Mucosa of gallbladder (tissue), 1 donor: ENCODE data around the gene TIMP4. TPM values are rescaled to one million over a fixed set of nuclear protein-coding genes. Genes with fewer than 3 reads are reported as not detected.

ENCODE experiments used
- DNase-seq: peaks from one replicate; pipeline ENCODE4 v3.0.0-alpha.2; 2020; ENCODE audit warnings: low spot score
- total RNA-seq: library from RNA; stranded (reverse); gene quantifications from one replicate; pipeline ENCODE4 v1.2.1, GENCODE V29; 2021
- donor health status: DM: no; HTN: no; CAD: no.

Gene TIMP4
- 3.7 TPM for total RNA-seq

DNA sequence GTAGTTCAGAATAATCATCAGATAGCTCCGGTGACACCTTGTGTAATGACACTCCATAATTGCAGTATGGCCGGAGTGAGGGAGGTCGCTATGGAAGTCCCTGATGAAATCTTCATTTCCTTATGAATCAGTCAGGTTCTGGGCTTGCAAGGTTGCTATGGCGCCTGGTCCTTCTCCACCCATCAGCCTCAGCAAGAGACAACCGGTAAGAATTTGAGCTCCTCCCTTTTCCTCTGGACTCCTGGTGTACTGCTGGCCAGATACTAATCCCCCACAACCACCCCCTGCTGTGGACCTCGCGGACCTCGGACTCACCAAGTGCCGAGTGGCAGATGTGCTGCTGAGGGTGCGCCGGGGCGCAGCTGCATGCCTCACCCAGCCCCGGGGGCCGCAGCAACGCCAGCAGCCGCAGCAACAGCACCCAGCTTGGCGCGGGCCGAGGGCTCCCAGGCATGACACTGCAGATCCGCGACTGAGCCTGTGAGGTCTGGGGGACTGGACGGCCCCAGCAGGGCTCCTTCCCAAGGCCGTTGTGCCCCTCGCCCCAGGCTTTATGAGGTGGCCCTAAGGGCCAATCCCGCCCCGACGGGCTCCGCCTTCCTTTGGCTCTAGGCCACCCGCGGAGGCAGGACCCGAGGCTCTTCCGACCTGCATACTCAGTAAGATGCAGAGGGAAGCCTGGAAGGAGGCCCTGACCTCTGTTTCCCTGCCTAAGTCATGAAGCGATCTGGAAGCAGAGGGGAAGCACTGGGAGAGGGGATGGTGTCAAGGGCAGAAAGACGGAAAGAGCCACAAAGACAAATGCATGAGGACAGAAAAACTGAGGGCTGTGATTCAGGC is at the start of gene TIMP4:
TIMP4 (minus strand) TSS at position 526 of the 840 bp plus-strand sequence; CDS start at position 454, 72 bp downstream.
- DNase-seq: no peak

DNA sequence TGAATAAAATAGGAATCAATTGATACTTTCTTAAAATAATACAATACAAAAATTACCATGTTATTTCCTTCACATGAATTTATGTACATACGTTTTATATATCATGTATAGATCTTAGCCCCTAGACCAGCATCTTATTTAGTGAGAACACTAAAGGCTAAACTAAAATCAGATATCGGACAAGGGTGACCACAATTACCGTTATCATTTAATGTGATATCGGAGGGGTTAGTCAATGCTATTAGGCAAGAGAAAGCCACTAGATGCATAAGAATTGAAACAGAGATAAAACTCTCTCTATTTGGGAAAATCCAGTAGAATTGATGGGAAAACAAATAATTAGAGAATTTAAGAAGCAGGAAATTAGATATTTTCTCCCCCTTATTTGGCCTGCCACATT is 46.5 kb upstream of the TIMP4 start:
- DNase-seq: no peak

DNA sequence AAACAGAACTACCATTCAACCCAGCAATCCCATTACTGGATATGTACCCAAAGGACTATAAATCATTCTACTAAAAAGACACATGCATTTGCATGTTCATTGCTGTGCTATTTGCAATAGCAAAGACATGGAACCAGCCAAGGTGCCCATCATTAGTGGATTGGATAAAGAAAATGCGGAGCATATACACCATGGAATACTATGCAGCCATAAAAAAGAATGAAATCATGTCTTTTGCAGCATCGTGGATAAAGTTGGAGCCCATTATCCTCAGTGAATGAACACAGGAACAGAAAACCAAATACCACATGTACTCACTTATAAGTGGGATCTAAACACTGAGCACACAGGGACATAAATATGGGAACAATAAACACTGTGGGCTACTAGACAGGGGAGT is 43.1 kb upstream of the TIMP4 start:
- DNase-seq: no peak

DNA sequence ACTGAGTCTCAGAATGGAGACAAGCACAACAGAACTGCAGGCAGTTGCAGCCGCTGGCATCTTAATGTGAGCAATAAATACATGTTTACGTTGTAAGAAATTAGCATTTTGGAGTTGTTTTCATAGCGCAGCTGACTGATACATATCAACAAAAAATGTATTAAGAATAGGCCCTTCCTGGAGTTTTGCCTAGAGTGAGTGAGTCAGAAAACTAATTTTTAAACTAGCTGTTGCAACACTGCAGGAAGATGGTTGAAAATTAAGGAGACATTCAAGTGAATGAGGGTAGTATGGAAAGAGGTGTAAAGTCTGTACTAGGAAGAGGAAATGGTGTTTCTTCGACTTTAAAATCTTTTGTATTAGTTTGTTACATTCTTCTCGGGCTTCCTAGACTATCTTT is 39.6 kb upstream of the TIMP4 start:
- no peak for DNase-seq

DNA sequence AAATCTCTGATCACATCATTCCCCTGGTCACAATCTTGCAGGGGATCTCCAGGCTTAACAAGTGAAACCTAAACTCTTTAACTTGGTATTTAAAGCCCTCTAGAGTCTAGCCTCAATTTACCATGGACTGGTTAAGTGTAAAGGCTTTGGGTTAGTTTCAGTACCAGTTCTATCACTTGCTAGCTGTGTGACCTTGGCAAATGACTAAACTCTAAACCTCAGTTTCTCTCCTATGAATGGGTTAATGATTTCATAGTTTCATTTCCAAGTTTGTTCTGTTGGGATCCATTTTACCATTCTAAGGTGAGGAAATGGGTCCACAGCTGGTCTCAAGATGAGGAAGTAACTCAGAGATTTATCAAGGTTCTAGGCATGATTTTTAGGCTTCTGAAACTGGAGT is 38.8 kb upstream of the TIMP4 start:
- no peak for DNase-seq

DNA sequence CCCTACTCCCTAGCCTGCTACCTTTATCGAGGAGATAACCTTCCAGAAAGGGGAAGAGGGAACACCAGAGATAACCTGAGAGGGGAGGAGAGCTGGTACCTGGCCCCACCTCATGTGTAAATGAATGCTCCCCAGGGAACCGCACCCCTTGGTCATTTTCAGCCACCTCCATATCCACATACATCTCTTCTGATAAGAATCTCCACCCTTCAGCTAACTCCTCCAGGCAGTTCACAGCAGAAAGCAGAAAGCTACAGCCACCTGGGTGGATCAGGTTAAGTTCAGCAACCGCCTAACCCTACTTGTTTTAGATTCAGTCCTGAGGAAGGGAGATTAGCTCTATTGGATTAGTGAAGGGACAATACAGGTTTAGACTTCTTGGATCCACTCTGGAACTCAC is 38.0 kb upstream of the TIMP4 start:
- DNase-seq: no peak

DNA sequence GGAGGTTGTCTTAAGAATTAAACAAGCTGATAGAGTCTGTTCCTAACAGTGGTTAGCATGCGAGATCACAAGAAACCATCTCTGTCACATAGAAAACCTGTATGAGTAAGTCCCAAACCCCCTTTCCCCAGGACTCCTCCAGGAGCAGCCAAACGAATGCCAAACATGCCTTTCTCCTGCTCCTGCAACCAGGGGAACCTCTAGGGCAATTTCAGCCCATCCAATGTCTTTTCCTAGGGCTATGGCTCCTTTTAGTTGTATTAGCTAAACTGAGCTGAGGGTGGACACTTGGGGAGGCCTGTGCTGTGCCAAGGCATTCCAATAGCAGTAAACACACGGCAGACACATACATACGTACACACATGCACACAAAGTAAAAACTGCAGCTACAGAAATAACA is 36.5 kb upstream of the TIMP4 start:
- DNase-seq: no peak

DNA sequence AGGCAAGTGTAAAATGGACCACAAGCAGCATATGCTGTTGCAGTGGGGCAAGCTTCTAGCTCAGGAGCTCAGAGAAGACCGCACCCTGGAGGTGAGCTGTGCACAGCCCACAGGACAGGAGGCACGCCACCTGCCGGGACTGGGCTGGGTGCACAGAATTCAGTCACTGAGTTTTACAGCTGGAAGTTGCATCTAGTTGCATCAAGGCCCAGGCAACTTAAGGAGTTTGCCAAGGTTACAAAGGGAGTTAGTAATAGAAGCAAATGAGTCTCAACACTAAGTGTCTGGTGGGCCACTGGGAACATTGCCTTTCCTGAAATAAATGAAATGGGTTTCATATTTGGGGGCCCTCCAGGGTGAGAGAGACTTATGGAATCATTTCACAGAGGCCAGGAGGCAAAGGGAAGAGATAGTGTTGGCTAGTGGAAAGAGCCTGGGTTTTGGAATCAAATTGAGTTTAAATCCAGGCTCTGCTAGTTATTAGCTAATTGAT is 36.0 kb upstream of the TIMP4 start:
- DNase-seq: no peak

DNA sequence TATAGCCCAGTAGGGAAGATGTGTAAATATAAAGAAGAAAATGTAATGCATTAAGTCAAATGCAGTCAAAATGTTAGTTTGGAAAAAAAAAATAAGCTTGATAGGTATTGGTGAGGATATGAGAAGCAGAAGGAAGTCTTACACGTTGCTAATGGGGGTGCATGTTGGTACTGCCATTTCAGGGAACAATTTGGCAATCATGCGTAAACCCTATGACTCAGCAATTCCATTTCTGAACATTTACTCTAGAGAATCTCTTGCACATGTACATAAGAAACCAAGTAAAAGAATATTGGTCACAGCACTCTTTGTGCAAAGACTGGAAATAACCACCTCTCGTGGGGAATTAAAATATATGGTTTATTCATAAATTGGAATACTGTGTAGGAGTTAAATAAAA is 35.5 kb upstream of the TIMP4 start:
- no peak for DNase-seq

DNA sequence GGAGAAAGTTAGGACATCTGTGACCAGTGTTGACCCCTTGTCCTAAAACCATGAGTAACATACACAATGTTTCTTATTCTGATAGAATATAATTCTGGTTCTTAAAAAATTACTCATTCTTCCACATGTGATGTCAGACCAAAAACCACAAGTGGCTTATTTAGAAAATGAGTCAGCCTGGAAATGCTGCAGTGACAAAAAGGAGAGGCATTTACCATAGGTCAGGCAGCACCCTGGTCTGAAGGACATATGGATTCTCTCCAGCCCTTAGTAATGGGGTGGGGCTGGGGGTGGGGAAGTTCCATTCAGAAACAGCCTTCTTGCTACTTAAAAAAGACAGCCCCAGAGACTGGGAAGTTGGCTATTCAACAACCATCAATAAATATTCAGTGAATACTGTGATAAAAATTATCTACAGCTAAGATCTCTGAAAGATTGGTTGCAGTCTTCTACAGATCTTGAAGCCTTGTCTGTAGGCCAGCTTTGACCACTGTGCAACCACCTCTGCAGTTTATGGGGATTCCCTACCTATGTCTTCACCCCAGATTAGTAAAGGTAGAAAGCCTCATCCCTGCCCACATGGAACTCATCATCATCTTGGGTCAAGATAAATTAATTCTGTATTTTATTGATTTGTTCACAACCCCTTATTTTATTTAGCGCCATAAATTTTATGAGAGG is 34.9 kb upstream of the TIMP4 start:
- DNase-seq: peak; percentile 51

DNA sequence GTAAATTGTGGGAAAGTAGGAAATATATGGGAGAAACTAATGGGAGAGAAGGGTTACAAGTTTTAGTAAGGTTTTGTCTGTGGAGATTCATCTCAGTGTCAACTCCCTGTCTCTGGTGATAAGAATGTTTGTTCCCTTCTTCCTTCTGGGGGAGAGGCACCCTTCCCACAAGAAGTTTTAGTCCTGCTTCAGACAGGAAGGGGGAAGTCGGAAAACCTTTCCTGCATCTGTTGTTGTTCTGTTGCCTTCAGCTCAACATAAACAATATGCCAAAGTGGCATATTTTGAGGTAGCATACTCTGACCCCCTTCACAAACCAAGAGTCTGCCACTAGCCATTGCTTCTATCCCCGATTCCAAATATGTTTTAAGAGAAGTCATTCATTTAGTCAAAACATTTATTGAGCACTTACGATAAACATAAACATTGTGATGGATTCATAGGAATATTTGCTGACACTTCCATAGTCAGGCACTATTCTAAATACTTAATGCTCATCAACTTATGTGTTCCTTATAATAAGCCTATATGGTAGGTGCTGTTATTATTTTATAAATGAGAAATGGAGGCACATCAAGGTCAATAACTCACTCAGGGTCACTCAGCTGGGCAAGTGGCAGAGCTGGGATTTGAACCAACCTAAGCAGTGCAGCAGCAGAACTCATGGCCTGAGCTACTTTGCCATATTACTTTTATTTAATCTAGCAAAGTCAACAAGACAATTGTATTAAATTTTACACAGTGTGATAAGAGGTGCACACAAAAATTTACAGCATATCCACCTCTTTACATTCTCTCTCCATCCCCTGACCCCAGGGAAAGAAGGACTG is 34.2 kb upstream of the TIMP4 start:
- DNase-seq: no peak

DNA sequence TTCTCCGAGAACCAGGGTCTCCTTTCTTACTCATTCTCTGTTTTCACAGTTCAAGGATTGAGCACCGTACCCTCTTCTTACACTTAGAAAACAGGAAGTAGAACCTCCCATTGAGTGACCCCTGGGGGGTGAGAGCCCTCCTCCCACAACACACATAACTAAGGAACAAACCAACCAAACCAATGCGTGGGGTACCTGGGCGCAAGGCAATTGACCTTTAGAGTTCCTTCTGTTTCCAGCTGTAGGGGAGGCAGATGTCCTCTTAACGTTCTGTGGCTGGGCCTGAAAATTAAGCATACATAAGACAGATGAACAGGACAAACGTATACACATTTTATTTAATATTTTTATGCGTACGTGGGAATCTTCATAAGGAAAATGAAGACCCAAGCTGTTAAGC is 33.5 kb upstream of the TIMP4 start:
- no peak for DNase-seq

DNA sequence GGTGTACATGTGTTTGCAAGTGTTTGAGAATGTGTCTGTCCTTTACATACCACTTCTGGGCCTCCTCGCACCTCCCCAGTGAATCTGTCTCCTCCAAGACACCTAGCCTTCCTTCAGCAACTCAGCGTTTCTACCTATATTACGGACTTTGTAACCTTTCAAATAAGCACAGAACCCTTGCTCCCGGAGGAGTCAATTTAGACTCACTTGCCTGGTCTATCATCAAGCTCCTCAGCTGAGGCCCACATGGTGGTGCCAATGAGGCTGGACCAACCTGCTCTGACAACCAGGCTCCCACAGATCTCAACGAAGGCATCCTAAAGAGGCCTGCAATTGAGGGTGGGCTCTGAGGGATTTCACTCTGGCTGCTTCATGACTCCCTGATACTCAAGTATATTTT is 32.8 kb upstream of the TIMP4 start:
- DNase-seq: no peak

DNA sequence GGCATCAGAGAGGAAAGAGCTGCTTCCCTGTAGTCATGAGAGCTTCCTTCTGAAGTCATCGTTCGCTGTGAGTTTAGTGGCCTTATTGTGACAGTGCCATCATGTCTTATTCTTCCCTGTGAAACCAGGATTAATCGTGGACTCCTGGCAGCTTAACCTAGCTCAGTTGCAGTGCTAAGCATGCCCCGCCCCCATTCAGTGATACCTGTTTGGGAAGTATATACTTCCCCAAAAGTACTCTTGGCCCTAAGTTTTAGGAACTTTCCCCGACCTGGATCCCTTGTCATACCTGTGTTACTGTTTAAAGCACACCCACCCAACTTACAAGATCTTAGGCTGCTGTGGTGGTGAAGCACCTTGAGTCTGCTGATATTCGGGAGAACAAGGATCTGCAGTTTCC is 32.1 kb upstream of the TIMP4 start:
- DNase-seq: no peak

DNA sequence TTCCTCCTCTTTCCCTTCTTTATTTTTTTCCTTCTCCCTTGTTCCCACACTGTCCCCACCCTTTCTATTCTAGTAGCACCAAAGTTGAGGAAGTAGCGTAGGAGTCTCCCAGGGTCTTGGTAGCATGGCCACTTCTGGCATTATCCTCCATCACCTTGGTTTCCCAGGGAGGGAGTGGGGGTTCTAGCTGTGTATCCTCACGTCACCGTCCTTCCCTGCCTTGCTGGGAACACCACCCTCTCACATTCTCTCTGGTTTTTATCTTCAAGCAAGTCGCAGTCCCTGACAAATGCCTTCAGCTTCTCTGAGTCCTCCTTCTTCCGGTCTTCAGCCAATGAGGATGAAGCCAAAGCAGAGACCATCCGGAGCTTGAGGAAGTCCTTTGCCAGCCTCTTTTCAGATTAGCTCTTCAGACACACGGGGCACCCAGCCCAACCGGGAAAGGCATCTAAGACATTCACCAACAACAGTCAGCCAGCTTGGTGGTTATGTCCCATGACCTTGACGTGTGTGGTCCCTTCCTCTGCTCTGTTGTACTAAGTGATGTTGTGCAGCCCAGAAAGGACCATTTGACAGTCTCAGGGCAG is 31.6 kb upstream of the TIMP4 start:
- DNase-seq: no peak

DNA sequence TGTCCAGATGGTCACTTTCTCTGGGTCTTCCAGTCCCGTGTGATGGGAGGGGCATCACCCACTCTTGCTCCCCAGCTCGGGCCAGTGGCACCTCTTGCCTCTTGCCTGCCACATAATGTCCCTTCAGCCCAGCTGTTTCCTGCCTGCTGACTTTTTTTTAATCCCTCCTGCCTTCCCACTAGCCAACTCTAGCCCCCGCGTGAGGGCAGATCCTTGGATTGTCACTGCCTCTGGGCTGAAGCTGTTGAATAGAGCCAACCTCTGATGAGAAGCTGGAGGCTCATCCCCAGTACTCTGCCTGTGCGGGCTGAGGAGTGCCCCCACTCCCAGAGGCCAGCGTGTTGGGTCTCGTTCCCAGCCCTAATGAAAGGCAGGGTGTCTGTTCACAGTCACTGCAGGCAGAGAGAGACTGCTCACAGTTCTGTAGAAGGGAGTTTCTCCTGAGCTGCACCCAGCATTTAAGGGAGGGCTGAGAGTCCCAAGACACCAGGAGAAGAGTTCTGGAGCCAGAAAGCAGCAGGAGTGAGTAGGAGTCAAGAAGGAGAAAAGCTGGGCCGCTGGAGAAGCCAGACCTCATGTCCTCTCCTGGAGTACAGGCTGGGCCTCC is 30.1 kb upstream of the TIMP4 start:
- no peak for DNase-seq

DNA sequence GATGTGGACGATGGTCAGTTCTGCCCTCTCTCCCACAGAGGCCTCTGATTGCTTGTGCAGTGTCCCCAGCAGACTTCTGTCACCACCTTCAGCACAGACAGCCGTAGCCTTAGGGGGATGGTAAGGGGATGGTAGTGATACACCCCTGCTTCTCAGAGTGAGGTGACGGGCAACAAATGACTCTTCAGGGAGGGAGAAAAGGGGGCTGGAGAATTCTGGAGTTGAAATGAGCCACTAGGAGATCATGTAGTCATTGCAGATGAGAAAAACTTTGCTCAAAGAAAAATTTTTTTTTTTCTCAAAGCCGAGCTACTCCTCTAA is 29.6 kb upstream of the TIMP4 start:
- DNase-seq: no peak

DNA sequence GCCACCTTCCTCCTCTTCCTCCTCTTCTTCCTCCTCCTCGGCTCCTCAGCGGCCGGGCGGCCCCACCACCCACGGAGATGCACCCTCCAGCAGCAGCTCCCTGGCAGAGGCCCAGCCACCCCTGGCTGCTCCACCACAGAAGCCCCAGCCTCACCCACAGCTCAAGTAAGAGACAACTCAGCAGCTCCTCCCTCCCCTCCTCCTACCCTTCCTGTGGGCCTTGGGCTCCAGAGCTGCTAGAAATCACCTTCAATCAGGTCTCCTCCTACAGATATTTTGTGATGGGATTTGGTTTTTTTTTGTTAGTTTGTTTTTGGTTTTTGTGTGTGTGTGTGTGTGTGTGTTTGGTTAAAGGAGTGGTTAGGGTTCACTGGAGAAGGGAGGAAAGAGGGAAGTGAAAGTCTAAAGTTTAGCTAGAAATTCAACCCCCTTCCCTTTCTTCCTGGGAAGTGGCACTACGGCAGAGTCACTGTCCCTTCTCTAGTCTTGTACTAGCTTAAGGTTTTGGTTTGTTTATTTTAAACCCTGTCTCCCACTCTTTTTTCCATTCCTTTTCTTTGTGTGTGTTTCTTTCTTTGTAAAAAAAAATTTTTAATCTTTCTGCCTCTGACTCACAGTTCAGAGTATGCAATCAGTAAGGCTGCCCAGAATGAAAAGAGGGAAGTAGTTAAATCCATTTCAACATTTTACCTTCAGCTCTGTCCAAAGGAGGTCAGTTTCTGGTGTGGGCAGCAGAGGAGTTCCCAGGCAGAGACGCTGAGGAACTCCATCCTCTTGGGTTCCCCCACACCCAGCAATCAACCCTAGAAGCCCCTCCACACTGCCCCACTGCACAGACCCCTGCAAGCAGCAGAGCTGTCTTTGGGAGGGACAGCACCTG is 29.0 kb upstream of the TIMP4 start:
- DNase-seq: no peak

DNA sequence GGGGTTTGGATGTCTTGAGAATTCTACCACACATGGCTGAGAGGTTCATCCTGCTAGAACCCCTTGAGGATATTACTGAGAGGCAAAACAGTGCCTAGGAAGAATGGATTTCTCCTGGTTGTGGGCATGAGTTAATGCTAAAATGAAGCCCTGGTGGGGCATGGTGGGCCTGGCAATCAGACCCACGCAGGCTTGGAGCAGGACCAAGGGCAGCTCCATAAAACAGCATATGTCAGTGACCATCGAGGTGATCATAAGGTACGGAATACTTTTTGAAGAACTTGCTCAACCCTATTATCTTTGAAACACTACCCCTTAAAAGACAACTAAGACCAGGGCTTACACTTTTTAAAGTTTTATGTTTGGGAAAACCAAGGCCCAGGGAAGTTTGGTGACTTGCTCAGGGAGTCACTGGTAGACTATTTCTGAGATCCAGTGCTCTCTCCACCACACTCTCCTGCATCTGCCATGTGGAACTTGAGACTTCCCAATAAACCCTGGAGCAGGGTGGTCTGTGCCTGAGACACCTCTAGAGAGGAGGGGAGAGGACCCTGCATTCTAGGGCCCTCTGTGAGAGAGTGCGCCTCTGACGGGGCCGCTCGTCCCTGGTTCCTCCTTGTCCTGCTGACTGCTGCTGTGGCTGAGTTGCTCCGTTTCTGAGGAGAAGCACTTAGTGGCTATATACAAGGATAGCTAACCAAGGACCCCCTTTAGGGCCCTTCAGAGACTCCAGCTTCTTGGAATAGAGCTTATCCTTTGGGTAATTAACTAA is 28.0 kb upstream of the TIMP4 start:
- no peak for DNase-seq

DNA sequence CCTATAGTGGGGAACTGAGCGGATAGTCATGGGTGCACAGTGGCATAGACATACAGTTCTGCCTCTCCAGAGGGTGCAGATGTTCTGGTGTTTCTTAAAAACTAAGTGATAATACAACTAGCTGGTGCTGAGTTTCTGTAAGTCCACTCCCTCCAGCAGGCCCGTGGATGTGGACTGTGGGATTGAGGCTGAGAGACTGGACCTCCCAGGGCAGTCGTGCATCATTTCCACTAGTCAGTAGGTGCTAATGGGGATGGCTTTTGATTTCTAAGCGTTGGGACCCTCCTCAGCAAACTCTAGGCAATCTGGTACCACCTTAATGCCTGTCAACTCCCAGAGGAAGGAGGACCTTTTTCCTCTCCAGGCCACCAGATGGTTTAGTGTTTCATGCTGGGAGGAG is 27.3 kb upstream of the TIMP4 start:
- no peak for DNase-seq
